ENCODE measurements around the gene ANKRD28. TPM values are rescaled to one million over a fixed set of nuclear protein-coding genes. Genes with fewer than 3 reads are reported as not detected.

Gene ANKRD28
- total RNA-seq, 2 experiments from 2014 or later: 56.3 to 73.6 TPM

DNA sequence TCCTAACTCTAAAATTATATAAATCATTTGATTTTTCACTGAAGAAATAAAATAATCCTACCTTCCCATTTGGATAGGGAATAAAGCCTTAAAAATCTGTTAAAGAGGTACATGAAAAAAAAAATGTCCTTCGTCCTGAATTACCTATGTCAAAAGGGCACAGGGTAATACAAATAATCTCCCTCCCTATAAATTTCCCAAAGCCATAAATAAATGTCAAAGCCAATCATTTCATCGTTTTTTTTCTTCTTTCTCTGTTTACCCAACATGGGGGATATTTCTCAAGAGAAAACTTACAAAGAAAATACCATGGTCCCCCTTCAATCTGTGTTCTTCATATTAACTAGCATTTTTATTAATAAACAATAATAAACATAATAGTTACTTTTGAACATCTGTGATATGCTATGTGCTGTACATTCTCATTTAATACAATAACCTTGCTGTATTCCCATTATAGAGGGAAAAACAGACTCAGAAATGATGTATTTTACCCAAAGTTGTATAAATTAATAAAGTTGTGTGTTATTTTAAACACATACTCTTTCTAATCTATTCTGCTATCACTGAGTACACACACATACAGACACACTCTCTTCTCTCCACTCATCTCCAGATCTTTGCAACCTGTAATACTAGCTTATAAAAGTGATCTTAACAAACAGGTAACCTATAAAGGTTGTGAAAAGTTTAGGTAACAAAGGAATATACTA, 910 bp upstream of the ANKRD28 start:
- CTCF ChIA-PET: interaction anchor here (0.7 to 2.7 kb wide), 4 partner anchors 10 to 197 kb away, joined by 3 to 19 read pairs (median 5); partner anchors contain the start of genes BTD and HACL1
- H3K27ac Mint-ChIP-seq: peak overlapping the region; percentile 79
- DNase-seq (no peak), ATAC-seq (no peak)
- H3K4me1 Mint-ChIP-seq: peaks cover 70% of the 10 kb centered on the region
- H3K27me3 Mint-ChIP-seq: no peaks in the 10 kb centered on the region
- H3K36me3 Mint-ChIP-seq: peaks cover 38% of the 10 kb centered on the region
- H3K9me3 Mint-ChIP-seq (ENCODE audit: low read depth): peaks cover 5% of the 10 kb centered on the region
- H3K4me3 Mint-ChIP-seq: no peak overlapping the region

DNA sequence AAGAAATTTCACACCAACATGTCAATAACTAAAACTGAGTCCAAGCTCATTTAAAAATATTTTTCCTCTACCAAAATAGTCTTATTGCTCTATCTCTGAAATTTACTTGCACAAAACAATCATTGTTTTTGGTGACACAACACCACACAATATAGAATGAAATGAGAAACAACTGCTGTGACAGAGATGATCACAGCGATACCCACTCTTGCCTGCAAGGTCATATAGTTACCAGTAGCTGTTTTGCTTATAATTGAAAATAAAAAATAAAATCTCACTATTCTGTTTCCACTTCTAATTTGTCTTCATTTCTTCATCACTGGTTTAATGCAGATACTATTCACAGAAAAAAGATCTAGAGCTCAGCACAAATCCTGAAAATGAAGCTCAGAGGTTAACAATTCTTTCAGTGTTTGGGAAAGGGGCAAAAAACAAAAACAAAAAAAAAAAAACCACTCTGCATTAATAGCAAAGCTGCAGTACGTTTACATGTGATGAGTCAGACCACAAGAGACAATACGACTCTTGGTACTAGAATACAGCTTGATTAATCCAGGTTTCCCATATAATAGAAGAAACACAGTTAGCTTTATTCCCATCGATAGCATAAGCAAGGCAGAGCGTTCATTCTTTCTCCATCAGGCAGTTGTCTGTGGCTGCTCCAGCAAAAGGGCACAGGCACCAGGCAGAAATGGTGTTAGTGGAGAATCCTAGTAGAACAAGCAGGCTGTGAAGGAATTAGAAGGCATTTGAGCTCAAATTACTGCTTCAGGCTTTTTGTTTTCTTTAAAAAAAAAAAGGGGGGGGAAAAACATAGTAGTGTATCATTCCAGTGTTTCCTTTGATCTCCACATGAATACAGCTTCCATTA, 773 bp downstream of the ANKRD28 start:
- ATAC-seq (peak; percentile 28), DNase-seq (peak; percentile 45)
- H3K9me3 Mint-ChIP-seq (ENCODE audit: low read depth): no peaks in the 10 kb centered on the region
- H3K4me3 Mint-ChIP-seq: peak overlapping the region; percentile 88
- H3K4me1 Mint-ChIP-seq: peaks cover 68% of the 10 kb centered on the region
- H3K27ac Mint-ChIP-seq: peak overlapping the region; percentile 98
- H3K36me3 Mint-ChIP-seq: peaks cover 38% of the 10 kb centered on the region
- no peaks in the 10 kb centered on the region for H3K27me3 Mint-ChIP-seq
- CTCF ChIA-PET: interaction anchor here (0.7 to 3.5 kb wide), 10 partner anchors 9 to 196 kb away, joined by 3 to 19 read pairs (median 5); partner anchors contain the start of genes BTD and HACL1

DNA sequence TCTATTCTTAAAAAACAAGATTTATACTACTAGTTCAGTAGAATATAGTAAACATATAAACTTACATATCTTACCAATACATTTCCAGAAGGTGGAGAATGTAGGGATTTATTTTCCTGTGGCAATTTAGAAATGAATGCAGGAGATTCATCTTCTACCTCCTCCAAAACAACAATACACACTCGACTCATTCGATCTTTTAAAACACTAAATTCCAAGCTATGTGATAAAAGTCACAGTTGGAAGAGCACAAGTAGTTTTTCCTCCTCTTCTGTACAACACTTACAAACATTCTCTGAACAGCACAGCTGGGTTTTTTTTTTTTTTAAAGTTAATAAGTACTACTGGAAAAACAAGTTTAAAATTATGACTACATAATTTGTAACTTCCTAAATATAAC, 1.4 kb downstream of the ANKRD28 start:
- CTCF ChIA-PET: interaction anchor here (0.7 to 3.5 kb wide), 7 partner anchors 9 to 166 kb away, joined by 3 to 19 read pairs (median 6); no protein-coding TSS in a partner anchor
- DNase-seq (no peak), ATAC-seq (no peak)
- Mint-ChIP-seq H3K9me3 (ENCODE audit: low read depth) (no peaks in the 10 kb centered on the region), H3K4me1 (peaks cover 68% of the 10 kb centered on the region), H3K4me3 (peak overlapping the region; percentile 88), H3K27ac (peak overlapping the region; percentile 98), H3K27me3 (no peaks in the 10 kb centered on the region), H3K36me3 (peaks cover 41% of the 10 kb centered on the region)

DNA sequence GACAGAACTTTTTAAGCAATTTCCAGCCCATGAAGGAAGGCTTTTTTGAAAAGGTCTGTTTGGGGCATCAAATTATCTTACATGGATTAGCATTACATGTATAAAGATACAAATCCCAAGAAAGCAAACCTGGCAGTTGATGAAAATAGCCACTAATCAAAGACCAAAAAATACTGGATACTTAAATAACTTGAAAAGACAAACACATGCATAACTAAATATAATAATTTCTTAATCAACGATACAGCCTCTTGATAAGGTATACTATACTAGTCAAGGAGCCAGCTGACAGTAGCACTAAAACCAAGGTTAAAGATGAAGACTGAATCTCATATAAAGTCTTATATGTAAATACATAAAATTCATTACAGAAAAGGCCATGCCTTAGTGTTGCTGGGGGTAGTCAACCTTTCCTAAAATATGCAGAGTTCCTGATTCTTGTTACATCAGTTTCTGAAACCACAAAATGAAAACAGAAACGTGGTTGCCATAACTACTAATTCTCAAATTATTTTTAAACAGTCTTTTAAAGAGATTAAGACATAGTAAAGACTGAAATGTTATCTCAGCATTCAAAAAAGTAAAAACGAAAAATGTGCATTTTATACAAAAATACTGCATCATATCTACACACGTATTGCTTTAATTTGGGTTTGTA, 2.0 kb downstream of the ANKRD28 start:
- ATAC-seq: peak; percentile 24
- Mint-ChIP-seq H3K27ac (peak overlapping the region; percentile 98), H3K27me3 (no peaks in the 10 kb centered on the region), H3K36me3 (peaks cover 44% of the 10 kb centered on the region), H3K9me3 (ENCODE audit: low read depth) (no peaks in the 10 kb centered on the region), H3K4me3 (peak overlapping the region; percentile 88), H3K4me1 (peaks cover 69% of the 10 kb centered on the region)
- CTCF ChIA-PET: interaction anchor here (1.1 to 3.5 kb wide), 4 partner anchors 10 to 165 kb away, joined by 3 to 19 read pairs (median 9); no protein-coding TSS in a partner anchor
- DNase-seq: no peak

DNA sequence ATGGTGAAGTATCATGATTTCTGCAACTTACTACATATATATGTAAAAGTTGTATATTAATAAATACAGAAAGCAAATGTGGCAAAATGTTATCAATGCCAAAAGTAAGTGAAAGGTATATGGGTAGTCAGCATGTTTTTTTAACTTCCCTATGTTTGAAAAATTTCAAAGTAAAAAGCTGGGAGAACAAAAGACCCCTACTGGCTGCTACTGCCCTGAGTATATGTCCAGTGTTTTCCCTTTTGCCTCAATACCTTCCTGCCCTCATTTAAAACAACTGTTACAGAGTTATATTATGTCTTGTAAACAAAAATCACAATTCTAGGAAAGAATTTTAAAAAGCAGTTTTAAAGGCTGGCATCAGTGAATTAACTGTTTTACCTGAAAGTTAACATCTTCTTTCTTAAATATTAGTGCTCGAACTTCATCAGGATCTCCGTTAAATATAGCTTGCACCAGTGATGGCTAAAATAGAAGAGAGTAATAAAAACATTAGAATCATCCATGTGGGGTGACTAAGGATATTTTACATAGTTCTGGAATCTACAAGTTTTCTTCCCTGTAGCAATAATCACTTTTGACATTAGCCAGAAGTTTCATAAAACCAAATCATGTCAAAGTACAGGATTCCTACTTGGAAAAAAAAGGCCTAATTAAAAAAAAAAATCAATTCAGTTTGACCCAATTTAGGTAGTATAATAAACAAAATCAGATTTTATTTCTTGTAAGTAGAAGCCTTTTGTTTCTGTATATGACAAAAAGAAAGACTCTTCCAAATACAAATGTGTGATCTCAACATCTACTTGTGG, 2.7 kb downstream of the ANKRD28 start:
- Mint-ChIP-seq H3K4me3 (peak overlapping the region; percentile 88), H3K9me3 (ENCODE audit: low read depth) (peaks cover 3% of the 10 kb centered on the region), H3K36me3 (peaks cover 49% of the 10 kb centered on the region), H3K27ac (peak overlapping the region; percentile 98), H3K4me1 (peaks cover 71% of the 10 kb centered on the region), H3K27me3 (no peaks in the 10 kb centered on the region)
- ATAC-seq (no peak), DNase-seq (no peak)
- CTCF ChIA-PET: interaction anchor here (1.0 to 3.5 kb wide), 3 partner anchors 9 to 165 kb away, joined by 3 to 12 read pairs (median 7); no protein-coding TSS in a partner anchor

DNA sequence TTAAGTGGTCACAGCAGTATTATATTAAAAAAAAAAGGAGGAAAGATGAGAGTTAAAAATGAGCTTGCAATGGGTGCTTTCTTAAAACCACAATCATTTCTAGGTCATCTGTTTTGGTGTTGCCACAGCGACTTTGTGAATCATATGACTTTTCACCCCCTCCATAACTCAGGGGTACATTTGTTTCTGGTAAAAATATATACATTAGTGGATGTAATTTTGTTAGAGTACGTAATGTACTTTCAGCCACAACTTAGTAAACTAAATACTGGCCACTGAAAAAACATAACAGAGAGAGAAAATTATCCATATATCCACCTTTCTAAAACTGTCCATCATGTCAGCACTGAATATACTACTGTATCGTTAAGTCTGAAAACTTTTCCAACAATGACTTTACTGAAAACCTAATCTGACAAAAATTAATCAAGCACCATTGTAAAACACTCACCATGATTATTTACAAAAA, 3.4 kb downstream of the ANKRD28 start:
- Mint-ChIP-seq H3K36me3 (peaks cover 52% of the 10 kb centered on the region), H3K4me3 (peak overlapping the region; percentile 88), H3K4me1 (peaks cover 69% of the 10 kb centered on the region), H3K27ac (peak overlapping the region; percentile 98), H3K9me3 (ENCODE audit: low read depth) (peaks cover 6% of the 10 kb centered on the region), H3K27me3 (no peaks in the 10 kb centered on the region)
- peak; percentile 35 for ATAC-seq
- peak; percentile 60 for DNase-seq
- CTCF ChIA-PET: interaction anchor here (1.0 to 3.5 kb wide), 4 partner anchors 9 to 164 kb away, joined by 3 to 12 read pairs (median 5); no protein-coding TSS in a partner anchor

DNA sequence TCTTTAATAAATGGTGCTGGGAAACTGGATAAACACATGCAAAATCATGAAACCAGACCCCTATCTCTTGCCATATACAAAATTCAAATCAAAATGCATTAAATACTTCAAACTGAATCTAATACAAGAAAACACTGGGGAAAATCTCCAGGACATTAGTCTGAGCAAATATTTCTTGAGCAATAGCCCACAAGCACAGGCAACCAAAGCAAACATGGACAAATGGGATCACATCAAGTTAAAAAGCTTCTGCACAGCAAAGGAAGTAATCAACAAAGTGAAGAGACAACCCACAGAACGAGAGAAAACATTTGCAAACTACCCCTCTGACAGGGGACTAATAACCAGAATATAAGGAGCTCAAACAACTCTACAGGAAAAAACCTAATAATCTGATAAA, 6.3 kb downstream of the ANKRD28 start:
- Mint-ChIP-seq H3K36me3 (peaks cover 64% of the 10 kb centered on the region), H3K4me1 (peaks cover 52% of the 10 kb centered on the region), H3K9me3 (ENCODE audit: low read depth) (peaks cover 6% of the 10 kb centered on the region), H3K4me3 (peak overlapping the region; percentile 27), H3K27ac (peak overlapping the region; percentile 63), H3K27me3 (no peaks in the 10 kb centered on the region)
- CTCF ChIA-PET: interaction anchor here (1.4 kb wide), 1 partner anchor 15 kb away, joined by 4 read pairs; no protein-coding TSS in a partner anchor
- DNase-seq (no peak), ATAC-seq (no peak)

DNA sequence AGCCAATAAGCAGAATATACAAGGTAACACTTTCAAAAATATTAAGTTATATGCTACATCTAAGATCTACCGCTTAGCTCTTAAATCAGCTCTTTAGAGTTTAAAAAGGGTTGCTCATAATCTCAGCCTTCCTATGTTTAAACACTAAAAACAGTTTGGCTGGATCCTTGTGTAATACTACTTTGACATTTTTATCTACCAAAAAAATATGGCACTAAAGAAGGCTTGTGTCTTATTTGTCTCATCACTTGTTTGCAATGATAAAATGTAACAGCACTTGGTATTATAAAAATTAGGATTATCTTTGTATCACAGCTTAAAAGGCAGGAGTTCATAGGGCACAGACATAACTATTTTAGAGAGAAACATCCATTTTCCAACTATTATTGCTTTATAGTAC, 9.8 kb downstream of the ANKRD28 start:
- H3K27ac Mint-ChIP-seq: no peak overlapping the region
- no peak for DNase-seq
- no peak for ATAC-seq
- peaks cover 48% of the 10 kb centered on the region for H3K4me1 Mint-ChIP-seq
- peaks cover 6% of the 10 kb centered on the region for H3K9me3 Mint-ChIP-seq (ENCODE audit: low read depth)
- CTCF ChIA-PET: interaction anchor here (0.7 kb wide), 1 partner anchor 24 kb away, joined by 4 read pairs; no protein-coding TSS in a partner anchor
- H3K27me3 Mint-ChIP-seq: no peaks in the 10 kb centered on the region
- H3K4me3 Mint-ChIP-seq: no peak overlapping the region
- H3K36me3 Mint-ChIP-seq: peaks cover 73% of the 10 kb centered on the region

DNA sequence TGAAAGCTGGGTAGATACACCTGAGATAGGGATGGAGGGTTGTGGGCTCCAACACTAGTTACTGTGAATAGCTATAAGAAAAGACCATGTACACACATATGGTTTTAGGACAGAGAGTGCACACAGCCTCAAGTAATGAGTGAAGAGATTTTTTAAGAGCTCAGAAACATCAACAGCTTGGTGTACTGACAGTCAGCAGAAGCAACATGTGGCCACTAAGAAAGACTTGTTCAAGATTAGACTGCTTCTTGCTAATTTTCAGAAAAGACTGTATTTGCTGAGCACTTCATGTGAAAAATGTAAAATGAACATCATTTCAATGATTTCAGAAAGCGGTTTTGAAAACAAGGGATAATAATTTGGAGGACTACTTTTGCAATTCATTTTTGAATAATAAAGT, 10.3 kb downstream of the ANKRD28 start:
- Mint-ChIP-seq H3K4me3 (no peak overlapping the region), H3K36me3 (peaks cover 75% of the 10 kb centered on the region), H3K27ac (no peak overlapping the region), H3K27me3 (no peaks in the 10 kb centered on the region), H3K4me1 (peaks cover 48% of the 10 kb centered on the region), H3K9me3 (ENCODE audit: low read depth) (peaks cover 6% of the 10 kb centered on the region)
- no peak for DNase-seq
- CTCF ChIA-PET: interaction anchor here (0.7 to 1.8 kb wide), 2 partner anchors 10 to 25 kb away, joined by 4 to 6 read pairs; partner anchors contain the start of gene ANKRD28
- ATAC-seq: no peak

DNA sequence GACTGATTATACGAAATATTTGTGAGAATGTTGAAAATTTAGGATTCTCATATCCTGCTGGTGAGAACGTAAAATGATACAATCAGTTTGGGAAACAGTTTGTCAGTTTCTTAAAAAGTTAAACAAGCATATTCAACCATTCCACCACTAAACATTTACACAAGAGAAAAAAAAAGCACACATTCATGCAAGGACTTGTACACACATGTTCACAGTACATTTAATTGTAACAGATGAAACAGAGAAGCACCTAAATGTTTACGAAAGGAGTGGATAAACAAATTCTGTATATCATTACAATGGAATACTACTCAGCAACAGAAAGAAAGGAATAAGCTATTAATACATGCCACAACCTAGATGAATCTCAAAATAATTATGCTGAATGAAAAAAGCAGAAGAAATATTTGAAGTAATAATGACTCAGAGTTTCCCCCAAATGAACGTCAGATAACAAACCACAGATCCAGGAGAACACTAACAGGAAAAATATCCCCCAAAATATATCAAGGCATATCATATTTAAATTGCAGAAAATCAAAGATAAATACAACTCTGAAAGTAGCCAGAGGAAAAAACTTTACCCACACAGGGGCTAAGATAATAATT, 14.3 kb downstream of the ANKRD28 start:
- Mint-ChIP-seq H3K4me3 (no peak overlapping the region), H3K9me3 (ENCODE audit: low read depth) (peaks cover 2% of the 10 kb centered on the region), H3K4me1 (peaks cover 18% of the 10 kb centered on the region), H3K27me3 (no peaks in the 10 kb centered on the region), H3K36me3 (peaks cover 57% of the 10 kb centered on the region), H3K27ac (no peak overlapping the region)
- CTCF ChIA-PET: interaction anchor here (0.6 kb wide), 1 partner anchor 462 kb away, joined by 3 read pairs; no protein-coding TSS in a partner anchor
- ATAC-seq (no peak), DNase-seq (no peak)

DNA sequence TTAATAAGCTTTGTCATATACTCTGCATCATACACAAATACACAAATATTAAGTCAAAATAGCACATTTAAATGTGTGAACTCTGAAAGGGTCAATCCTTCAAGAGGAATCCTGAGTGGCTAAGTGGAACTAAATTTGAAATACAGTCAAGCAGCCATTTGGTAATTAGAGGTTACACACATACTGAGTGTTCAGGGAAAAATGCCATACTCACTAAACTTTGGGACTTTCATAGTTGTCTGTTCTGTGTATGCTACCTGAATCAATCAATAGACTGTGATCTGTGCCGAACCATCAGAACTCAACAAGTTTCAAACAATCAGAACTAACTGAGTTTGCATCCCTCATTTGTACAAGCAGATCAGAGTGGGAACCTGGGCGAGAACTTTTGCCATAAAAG, 15.3 kb downstream of the ANKRD28 start:
- Mint-ChIP-seq H3K4me1 (peaks cover 18% of the 10 kb centered on the region), H3K27ac (no peak overlapping the region), H3K36me3 (peaks cover 61% of the 10 kb centered on the region), H3K4me3 (no peak overlapping the region), H3K9me3 (ENCODE audit: low read depth) (peaks cover 2% of the 10 kb centered on the region), H3K27me3 (no peaks in the 10 kb centered on the region)
- no peak for DNase-seq
- ATAC-seq: no peak
- CTCF ChIA-PET: no interaction called here

Measured in activated CD8-positive, alpha-beta memory T cell treated with anti-CD3 and anti-CD28 coated beads, Interleukin-2, amount 10 ng/mL, durations not matched to agents 7 days and 5 days (primary cell).